HG03139 (cell line): ENCODE measurements around the gene FAAP24.
"Not testable (repeated sequence)": the region's sequence is repeated elsewhere in the genome, so short reads cannot be mapped to it uniquely, and the experiment has no call there.

Source experiments
- ATAC-seq: cut with Tn5 transposase; IDR thresholded peaks from one replicate; pipeline ENCODE4 v1.9.1; 2021; ENCODE audit not compliant: unreplicated experiment

Gene FAAP24

GRCh38 chr19:32997716-32998355 is 25.8 kb downstream of the FAAP24 start:
- ATAC-seq, result no peak

DNA sequence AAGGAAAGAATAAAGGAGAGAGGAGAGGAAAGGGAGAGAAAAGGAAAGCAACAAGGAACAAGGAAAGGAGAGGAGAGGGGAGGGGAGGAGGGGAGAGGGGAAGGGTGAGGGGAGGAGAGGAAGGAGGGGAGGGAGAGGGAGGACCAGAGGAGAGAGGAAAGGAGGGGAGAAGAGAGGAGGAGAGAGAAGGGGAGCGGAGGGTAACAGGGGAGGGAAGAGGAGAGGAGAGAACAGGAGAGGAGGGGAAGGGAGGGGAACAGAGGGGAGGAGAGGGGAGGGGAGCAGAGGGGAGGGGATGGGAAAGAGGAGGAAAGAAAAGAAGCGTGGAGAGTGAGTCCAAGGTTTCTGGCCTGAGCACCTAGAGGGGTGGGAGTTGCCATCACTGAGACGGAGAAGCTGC is 26.7 kb downstream of the FAAP24 start:
- no peak for ATAC-seq

DNA sequence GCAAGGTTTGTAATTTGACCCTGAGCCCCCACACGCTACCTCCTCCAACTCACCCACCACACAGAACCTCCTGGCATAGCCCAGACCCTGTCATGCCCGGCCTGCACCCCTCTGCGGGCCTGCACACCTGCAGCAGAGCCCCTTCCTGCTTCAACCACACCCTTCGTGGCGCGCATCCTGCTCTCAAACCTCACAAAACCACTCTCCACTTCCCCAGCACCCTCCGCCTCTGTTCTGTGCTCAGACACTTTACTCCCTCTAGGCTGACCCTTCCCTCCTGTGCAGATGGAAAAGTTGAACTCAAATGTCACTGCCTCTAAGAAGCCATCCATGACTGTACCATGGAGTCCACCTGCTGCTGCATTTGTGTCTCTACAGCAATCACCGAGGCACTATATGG is 28.5 kb downstream of the FAAP24 start:
- ATAC-seq, result no peak

DNA sequence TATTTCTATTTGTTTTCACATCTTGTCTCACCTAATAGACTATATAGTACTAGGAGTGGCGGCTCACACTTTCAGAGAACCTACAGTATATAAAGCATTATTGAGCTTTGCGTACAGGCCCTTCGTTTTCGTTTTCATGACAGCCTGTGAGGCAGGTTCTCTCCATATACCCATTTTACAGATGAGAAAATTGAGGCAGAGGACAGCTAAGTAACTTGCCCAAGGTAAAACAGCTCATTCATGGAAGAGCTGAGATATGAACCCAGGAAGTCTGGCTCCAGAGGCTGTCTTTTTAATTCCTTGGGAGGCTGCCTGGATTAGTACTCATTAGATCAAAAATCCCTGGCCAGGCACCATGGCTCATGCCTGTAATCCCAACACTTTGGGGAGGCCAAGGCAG is 28.9 kb downstream of the FAAP24 start:
- ATAC-seq, result no peak

DNA sequence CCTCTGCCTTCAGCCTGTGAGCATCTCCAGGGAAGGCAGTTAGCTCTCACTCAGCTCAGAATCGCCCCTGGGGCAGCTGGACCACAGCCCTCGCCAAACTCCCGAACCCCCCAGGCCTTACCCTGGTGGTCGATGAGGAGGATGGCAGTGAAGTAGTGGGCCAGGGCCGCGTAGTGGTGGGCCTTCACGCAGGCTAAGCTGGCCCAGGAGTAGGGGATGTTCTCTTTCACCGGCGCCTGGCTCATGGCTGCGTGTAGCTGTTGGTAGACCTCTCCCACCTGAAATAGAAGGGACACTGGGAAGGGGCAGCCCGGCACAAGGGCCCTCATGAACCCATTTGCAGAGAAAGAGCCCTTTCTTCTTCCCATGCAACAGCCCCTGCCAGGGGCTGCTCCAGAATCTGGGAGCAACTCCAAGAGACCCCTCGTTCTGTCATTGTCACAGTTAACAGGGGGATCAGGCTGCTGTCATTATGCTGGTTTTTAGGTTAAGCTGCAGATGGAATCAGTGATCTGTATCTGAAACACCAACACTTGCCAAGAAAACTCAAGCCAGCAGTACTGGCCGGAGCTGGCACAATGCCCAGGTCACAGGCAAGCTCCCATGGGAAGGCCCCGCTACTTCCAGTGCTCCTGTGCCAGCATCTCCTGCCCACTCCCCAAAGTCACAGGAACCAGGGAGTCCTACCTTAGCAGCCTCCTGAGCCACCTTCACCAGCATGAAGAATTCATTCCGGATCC is 30.3 kb downstream of the FAAP24 start:
- ATAC-seq, result not testable (repeated sequence)

DNA sequence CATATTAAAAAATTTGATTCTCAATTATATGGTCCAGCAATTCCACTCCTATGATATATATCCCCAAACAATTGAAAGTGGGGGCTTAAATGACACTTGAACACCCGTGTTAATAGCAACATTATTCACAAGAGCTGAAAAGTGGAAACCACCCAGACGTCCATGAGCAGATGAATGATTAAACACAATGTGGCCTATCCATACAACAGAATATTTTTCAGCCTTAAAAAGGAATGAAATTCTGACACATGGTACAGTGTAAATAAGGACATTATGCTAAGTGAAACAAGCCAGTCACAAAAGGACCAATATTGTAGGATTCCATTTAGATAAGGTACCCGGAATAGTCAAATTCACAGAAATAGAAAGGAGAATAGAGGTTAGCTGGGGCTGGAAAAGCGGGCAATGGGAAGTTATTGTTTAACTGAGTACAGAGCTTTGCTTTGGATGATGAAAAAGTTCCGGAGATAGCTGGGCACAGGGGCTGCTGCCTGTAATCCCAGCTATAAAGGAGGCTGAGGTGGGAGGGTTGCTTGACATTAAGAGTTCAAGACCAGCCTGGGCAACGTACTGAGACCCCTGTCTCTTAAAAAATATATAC is 31.5 kb downstream of the FAAP24 start:
- ATAC-seq, result not testable (repeated sequence)

DNA sequence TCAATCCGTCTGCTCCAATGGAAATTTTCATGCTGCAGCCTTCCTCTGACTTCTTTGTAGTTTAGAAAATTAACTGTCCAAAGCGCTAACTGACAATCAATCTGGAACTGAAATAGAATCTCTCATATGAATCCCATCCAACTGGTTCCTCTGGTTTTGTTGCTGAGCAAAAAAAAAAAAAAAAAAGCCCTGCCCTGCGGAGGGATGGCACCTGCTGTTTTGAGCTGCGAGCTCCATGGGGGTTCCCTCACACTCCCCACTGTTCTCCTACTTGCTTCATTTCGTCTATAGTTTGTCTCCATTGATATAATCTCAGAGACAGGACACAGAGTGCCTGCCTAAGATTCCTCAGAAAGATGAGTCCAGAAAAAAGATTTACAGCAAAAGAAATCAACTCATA is 33.4 kb downstream of the FAAP24 start:
- ATAC-seq, result no peak

- ATAC-seq, result no peak
Observed at GRCh38 chr19:33008738-33009137, 36.7 kb downstream of the FAAP24 start.

- ATAC-seq, result not testable (repeated sequence)
Observed at GRCh38 chr19:33010891-33011290, 38.8 kb downstream of the FAAP24 start.

DNA sequence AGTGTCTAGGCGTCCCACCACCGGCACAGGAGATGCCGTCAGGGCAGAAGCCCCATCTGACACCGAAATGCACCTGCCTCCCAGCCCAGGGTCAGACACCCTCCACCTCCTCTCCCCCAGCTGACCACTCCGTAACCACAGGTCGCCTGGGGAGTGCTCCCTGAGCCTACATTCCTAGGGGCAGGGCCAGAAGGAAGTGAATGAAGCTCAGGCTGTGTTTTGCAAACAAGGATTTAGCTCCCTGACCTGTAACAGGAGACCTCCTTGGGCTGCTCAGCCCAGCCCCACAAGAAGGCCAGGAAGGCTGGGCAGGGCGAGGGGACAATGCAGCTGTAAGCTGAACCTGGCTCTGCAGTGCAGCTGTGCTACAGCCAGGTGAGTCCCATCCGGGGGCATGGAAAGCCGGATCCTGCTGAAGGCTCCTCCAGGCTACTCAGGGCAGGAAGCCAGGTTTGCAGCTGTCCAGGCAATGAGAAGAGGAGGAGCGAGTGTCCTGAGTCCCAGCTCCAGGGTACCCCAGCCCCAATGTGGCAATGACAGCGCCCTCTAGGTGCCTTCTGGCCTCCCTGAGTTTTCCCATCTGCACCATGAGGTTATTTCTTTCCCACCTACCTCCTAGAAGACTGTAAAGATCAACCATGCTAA is 50.6 kb downstream of the FAAP24 start:
- ATAC-seq, result no peak

GRCh38 chr19:33024398-33024797 is 52.4 kb downstream of the FAAP24 start:
- no peak for ATAC-seq

- ATAC-seq, result not testable (repeated sequence)
Observed at GRCh38 chr19:33025468-33026238, 53.6 kb downstream of the FAAP24 start.

DNA sequence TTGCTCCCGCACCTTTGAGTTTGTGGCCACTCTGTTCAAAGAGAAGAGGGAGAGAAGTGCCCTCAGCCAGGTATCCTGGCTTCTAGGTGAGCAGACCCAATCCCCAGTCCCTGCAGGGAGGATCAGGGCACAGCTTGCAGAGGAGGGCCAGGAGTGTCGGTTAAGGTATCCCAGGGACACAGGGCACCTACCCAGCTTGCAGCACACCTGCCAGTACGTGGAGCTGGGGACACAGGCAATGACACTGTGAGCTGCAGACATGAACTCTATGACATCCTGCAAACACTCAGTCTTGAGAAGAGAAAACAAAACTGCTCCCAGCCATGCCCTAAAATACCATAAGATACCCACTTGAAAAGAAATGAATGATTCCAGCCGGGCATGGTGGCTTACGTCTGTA is 54.6 kb downstream of the FAAP24 start:
- ATAC-seq, result not testable (repeated sequence)
